GM18520 (cell line): ENCODE data around the gene SDF4.

Source experiments
- ATAC-seq: cut with Tn5 transposase; IDR thresholded peaks from one replicate; pipeline ENCODE4 v1.9.1; 2021; ENCODE audit not compliant: unreplicated experiment

SDF4 gene

DNA sequence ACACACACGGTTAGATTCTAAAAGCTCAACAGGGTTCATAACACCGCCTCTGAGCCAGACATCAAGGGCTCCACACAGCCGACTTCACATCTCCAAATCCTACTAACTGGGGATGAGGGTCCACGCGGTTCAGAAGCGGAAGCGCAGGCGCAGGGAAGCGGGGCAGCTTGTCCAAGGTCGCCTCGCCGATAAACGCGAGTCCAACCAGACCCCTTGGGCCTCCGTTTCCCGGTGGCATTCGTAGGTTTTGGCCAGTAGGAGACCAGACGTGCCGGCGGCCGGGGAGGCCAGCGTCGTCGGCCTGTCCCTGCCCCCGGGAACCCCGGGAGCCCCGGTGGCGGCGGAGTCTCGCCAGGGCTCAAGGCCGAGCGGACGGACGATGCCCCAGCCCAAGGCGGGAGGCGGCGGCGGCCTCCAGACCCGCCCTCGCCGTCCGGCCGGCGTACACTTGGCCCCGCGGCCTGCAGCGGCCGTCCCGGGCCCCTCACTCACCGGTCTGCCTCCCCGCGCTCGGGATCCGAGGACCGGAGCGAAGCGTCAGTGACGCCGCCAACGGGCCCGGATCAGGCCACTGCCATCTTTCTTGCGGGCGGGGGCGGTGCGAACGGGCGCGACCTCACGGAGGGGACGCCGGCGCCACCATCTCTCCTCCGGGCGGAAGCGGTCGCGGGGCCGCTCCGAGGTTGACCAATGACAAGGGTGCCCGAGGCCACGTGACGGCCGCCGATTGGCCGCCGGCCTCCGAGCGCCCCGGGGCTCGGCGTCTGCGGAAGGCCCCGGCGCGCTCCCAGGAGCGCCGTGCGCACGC is at the start of gene SDF4:
TSS of gene SDF4 (minus strand) at position 602 of the 808 bp plus-strand sequence. CDS start 3,229 bp downstream, outside the sequence.
- peak; percentile 95 for ATAC-seq

GRCh38 chr1:1280782-1281481 is 49.1 kb upstream of the SDF4 start:
- ATAC-seq = no peak

GRCh38 chr1:1279028-1279427 is 47.2 kb upstream of the SDF4 start:
- ATAC-seq = no peak

- no peak for ATAC-seq
Measured at GRCh38 chr1:1278620-1279019, 46.8 kb upstream of the SDF4 start.

GRCh38 chr1:1275836-1276235 is 44.0 kb upstream of the SDF4 start:
- no peak for ATAC-seq

DNA sequence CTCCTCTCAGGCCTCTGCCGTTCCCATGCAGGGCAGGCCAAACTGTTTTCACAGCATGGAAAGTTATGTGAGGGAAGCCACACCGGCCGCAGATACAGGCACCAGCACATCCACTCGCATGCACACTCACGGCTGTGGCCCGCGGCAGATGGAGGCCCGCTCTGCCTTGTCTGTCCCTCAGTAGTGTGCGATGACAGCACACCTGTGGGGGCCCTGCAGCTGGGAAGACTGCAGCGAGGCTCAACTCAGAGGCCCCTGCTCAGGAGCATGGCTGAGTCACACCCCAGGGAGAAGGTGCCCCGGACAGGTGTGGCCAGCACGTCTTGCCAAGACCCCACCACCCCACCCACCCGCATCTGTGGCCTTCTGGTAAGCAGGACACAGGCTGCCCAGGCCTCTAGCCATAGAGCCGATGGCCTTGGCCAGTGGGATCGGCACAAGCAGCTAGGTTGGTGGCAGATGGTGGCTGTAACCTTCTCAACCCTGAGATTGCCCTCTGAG is 43.2 kb upstream of the SDF4 start:
- no peak for ATAC-seq

DNA sequence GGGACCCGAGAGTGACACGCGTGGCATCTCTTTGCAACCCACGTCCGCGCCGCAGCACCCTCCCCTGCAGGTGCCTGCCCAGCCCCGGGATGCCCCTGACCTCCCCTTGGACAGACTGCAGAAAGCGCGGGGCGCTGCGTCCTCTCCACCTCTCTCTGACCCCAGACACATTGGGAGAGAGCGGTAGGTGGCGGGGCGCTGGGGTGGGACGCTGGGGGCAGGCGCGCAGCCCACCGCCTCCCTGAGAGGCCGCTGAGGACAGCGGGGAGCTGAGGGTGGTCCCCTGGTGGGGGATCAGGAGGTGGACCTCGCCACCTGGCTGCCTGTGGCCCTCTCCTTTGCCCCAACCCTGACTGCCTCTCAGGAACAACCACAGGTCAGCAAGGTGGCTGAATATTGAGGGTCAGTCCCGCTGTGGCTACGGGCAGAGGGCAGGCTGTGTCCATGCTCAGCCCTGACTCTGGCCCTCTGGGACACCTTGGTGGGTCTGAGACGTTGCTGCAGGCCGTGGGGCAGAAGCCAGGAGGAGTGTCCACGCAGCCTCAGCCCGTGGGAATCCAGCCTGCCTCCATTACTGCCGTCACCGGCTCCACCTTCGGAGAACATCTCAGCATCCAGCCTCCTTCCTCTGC is 42.6 kb upstream of the SDF4 start:
- no peak for ATAC-seq

DNA sequence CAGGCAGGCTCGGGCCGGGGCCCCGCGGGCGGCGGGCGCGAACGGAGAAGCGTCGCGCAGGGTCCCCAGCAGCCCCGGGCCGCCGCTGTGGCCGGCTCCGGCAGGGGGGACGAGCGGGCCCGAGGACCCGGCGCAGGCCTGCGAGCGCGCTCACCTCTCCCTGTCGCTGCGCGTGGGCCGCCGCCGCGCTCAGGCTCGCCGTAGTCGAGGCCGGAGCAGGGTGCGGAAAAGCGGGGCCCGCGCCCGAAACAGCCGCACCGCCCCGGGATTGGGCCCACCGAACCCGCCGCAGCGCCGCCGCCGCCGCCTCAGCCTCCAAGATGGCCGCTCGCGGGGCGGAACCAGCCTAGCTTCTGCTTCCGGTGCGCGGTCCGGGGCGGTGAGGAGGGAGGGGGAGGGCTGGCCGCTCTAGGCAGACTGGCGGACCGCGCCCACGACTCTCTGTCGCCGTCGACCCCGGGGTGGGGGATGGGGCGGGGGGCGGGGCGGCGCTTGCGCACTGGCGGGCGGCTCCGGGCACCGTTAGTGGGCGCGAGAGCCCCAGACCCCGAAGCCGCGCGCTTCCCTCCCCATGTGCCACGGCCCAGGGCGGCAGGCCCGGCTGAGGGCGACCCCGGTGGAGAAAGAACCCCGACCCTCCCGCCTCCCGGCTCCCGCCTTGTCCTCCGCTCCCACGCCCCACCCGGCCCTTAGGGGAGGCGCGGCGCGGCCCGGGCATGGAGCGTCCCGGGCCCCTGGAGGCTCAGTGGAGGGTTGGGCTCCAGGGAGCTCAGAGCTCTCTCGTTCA is 41.9 kb upstream of the SDF4 start, which contains the start of gene UBE2J2:
TSS of gene UBE2J2 (minus strand) at position 343 of the 787 bp plus-strand sequence. CDS start 5,862 bp downstream, outside the sequence.
- peak; percentile 76 for ATAC-seq

- ATAC-seq = no peak
Measured at GRCh38 chr1:1273209-1273511, 41.4 kb upstream of the SDF4 start.

DNA sequence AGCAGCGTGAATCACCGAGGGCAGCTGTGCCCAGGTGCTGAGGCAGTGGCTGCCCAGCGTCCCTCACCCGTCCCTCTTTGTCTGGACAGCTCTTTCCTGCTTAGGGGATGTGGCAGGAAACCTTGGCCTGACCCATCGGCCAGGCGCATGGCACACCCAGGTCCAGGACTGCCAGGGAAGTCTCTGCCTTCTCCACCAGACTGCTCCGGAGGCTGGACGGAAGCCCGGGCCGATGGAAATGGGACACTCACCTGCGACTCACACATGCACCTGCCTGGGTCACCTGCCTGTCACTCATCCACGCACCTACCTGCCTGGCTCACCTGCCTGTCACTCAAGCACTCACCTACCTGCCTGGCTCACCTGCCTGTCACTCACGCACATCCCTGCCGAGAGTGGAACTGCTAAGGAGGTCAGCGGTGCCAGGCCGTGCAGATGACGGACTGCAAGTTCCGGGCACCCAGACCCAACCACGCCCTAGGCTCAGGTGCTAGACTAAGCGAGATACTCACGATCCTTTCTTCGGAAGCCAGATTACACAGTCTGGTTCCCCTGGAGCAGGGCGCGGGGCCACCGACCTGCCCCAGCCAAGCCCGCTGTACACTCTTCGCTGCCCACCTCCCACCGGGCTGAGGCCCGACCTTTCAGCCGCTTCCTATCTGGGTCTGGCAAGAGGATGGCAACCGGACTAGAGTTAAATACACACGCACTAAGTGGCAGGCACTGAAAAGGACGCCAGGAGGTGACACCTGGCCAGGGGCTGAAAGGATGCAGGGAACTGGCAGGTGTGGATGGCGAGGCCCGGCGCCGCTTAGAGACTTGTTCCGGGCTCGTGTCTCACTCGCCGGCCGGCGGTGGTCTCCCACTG is 40.8 kb upstream of the SDF4 start:
- no peak for ATAC-seq

GRCh38 chr1:1270813-1271212 is 39.0 kb upstream of the SDF4 start:
- ATAC-seq = no peak

GRCh38 chr1:1268284-1268682 is 36.5 kb upstream of the SDF4 start:
- no peak for ATAC-seq

GRCh38 chr1:1267488-1268283 is 35.9 kb upstream of the SDF4 start:
- no peak for ATAC-seq

- ATAC-seq = no peak
Measured at GRCh38 chr1:1264868-1265272, 33.1 kb upstream of the SDF4 start.

GRCh38 chr1:1264026-1264425 is 32.2 kb upstream of the SDF4 start:
- ATAC-seq = no peak

DNA sequence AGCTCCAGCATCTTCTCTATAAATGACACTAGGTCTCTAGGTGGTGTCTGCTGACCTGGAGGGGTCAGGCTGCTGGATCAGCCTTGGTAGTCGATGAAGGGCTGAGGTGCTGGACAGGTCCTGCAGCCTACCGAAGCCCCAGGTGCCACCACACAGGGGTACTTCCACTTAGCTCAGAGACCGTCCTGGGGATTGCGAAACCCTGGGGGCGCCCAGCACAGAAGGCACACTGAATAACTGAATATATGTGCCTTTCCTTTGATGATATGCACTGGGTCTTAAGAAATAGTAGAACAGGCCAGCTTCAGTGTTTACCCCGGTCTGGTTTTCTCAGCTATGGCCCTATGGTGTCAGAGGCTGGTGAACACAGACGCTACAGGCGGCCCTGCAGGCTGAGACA is 31.0 kb upstream of the SDF4 start:
- no peak for ATAC-seq

DNA sequence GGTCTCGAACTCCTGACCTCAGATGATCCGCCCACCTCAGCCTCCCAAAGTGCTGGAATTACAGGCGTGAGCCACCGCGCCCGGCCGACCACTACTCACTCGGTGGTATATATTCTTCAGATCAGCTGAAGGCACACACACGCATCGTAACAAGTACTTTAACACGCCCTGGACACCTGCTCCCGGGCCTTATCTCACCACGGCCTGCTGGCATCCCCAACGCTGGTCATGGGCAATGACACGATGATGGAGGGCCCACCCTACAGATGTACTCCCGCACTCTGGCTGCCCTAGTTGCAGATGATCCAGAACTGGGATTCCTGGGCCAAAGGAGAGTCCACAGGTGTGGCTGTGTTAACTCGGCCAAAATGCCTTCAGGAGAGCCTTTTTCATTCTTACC is 30.3 kb upstream of the SDF4 start:
- no peak for ATAC-seq

DNA sequence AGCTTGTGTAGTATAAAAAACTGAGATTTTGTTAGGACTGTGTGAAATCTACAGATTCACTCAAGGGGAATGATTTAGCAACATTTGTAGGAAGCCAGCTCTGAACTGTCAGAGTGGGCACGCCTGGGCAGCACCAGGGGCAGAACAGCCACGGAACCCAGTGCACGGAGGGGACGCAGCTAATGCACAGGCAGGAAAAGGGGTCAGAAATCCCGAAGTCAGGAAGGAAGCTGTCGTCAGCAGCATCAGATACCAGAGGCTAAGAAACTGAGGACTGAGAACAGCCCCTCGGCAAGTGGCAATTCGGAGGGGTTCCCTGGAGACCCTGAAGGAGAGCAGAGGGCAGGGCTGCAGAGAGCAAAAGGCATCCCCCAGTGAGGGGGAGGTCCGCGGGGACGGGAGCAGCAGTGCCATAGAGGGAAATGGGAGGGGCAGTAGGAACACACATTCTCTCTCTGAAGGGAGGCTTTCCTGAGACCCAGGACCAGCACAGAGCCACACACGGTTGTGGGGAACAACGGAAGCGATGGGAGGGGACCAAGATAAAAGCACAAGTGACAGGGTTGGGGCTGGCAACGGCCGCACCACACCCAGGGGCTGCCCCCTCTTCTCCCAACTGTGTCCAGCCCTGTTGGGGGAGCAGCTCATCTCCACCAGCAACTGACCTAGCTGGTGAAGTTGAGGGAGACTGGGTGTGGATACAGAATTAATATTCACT is 29.2 kb upstream of the SDF4 start:
- no peak for ATAC-seq
